HepG2 (cell line): ENCODE measurements around the gene CASKIN2. TPM values are rescaled to one million over a fixed set of nuclear protein-coding genes. Genes with fewer than 3 reads are reported as not detected.

Experiments used
- ATAC-seq: fragments of 200-7000 bp; cut with Tn5 transposase; 3 replicates; pipeline ENCODE4 v1.9.1; 2020; ENCODE audit warnings: mild to moderate bottlenecking, moderate library complexity
- BruUV-seq: library from RNA; stranded (reverse); fragments of 400-500 nt; replicated peaks from 2 replicates; lab custom pipeline; 2021; lab: Mats Ljungman, UMichigan
- CTCF ChIA-PET: fragments of 300-600 bp; formaldehyde crosslinking; extraction: SDS; loops from one replicate; lab custom pipeline; 2021; ENCODE audit warnings: low total read pairs, inconsistent platforms, low intra/inter-chr PET ratio; lab: Yijun Ruan, JAX
- POLR2A ChIA-PET: fragments of 350-600 bp; sonication (Branson Sonifier 250); formaldehyde crosslinking; loops from one replicate; lab custom pipeline; 2020; ENCODE audit warnings: antibody characterized with exemption, inconsistent platforms; lab: Yijun Ruan, JAX
- DNase-seq: peaks from one replicate; pipeline ENCODE4 v3.0.0-alpha.2; 2015; ENCODE audit warnings: low spot score
- FAIRE-seq: peaks from 3 replicates; lab custom pipeline; 2011; peaks lifted over from hg19 to GRCh38; lab: Jason Lieb, UNC
- H2AFZ ChIP-seq: one replicate; pipeline ENCODE4 v1.6.1; 2011; ENCODE audit warnings: low read length, inconsistent platforms
- H3K27ac ChIP-seq: fragments of 300-600 bp; 3 replicates; pipeline ENCODE4 v1.8.0; 2011; ENCODE audit warnings: mixed run types, mild to moderate bottlenecking, mixed read lengths, low read length, inconsistent platforms; ENCODE audit not compliant: insufficient read depth; ENCODE audit errors: extremely low read length
- H3K27me3 ChIP-seq, 2 experiments: fragments of 200-600 bp in 1 of 2; 2 replicates in 1 of 2; 3 replicates in 1 of 2; pipeline versions ENCODE4 v1.6.0 to v1.8.0; 2011; ENCODE audit warnings: low read length in 2 of 2, mild to moderate bottlenecking in 2 of 2, moderate library complexity in 2 of 2, inconsistent platforms in 1 of 2; ENCODE audit not compliant: insufficient read depth in 2 of 2, control insufficient read depth in 1 of 2
- H3K36me3 ChIP-seq, 2 experiments: fragments of 200-600 bp in 1 of 2; replicated peaks in 1 of 2; 2 replicates in 1 of 2; 3 replicates in 1 of 2; pipeline versions ENCODE4 v1.5.1 to v1.8.0; 2011; ENCODE audit warnings: low read length in 2 of 2, inconsistent platforms in 1 of 2; ENCODE audit not compliant: insufficient read depth in 2 of 2, control insufficient read depth in 1 of 2
- H3K4me1 ChIP-seq: 2 replicates; pipeline ENCODE4 v1.5.1; 2012; ENCODE audit warnings: low read length, inconsistent platforms; ENCODE audit not compliant: insufficient read depth
- H3K4me2 ChIP-seq: 2 replicates; pipeline ENCODE4 v1.6.0; 2011; ENCODE audit warnings: low read depth, low read length, inconsistent platforms
- H3K4me3 ChIP-seq, 3 experiments: fragments of 200-600 bp in 1 of 3; sonication (generic), shearing (Covaris generic) in 1 of 3; replicated peaks in 1 of 3; 2 replicates each; pipeline ENCODE4 v1.5.1; 2011 to 2016; ENCODE audit warnings: low read length in 3 of 3, inconsistent platforms in 2 of 3, low read depth in 2 of 3, mild to moderate bottlenecking in 2 of 3, control low read depth in 1 of 3, mixed read lengths in 1 of 3; ENCODE audit not compliant: insufficient read depth in 1 of 3
- H3K79me2 ChIP-seq: one replicate; pipeline ENCODE4 v1.6.1; 2011; ENCODE audit warnings: low read length, inconsistent platforms; ENCODE audit not compliant: insufficient read depth
- H3K9ac ChIP-seq: 2 replicates; pipeline ENCODE4 v1.6.0; 2011; ENCODE audit warnings: mild to moderate bottlenecking, low read depth, low read length, inconsistent platforms; ENCODE audit not compliant: insufficient read depth
- H3K9me3 ChIP-seq: 2 replicates; pipeline ENCODE4 v1.5.1; 2012; ENCODE audit warnings: mild to moderate bottlenecking, low read length
- H4K20me1 ChIP-seq: 2 replicates; pipeline ENCODE4 v1.6.0; 2011; ENCODE audit warnings: inconsistent platforms, mild to moderate bottlenecking, low read length, moderate library complexity; ENCODE audit not compliant: insufficient read depth
- DZIP1 ChIP-seq: sonication (generic); formaldehyde crosslinking; IDR thresholded peaks from 2 replicates; pipeline ENCODE4 v1.5.0; 2020; ENCODE audit warnings: mild to moderate bottlenecking, missing genetic modification reagents
- ELF3 ChIP-seq: IDR thresholded peaks from 2 replicates; pipeline ENCODE4 v1.6.1; 2016; ENCODE audit warnings: missing genetic modification reagents, missing compliant biosample characterization
- GATAD2A ChIP-seq: IDR thresholded peaks from 2 replicates; pipeline ENCODE4 v1.6.1; 2016
- HNRNPH1 ChIP-seq: fragments of 200-400 bp; formaldehyde crosslinking; optimal IDR thresholded peaks from 2 replicates; pipeline ENCODE3; 2017; ENCODE audit warnings: mild to moderate bottlenecking, low read depth, low read length
- MAX ChIP-seq: IDR thresholded peaks from 2 replicates; pipeline ENCODE4 v1.6.1; 2012; ENCODE audit warnings: inconsistent platforms
- MEF2D ChIP-seq: sonication (generic); formaldehyde crosslinking; IDR thresholded peaks from 2 replicates; pipeline ENCODE4 v1.5.1; 2020; ENCODE audit warnings: mild to moderate bottlenecking, missing genetic modification reagents
- NR2F6 ChIP-seq, 2 experiments: IDR thresholded peaks; 2 replicates each; pipeline ENCODE4 v1.6.1; 2016; ENCODE audit warnings: antibody characterized with exemption in 1 of 2, mild to moderate bottlenecking in 1 of 2
- PRDM10 ChIP-seq: sonication (generic); formaldehyde crosslinking; IDR thresholded peaks from 2 replicates; pipeline ENCODE4 v1.4.0; 2020; ENCODE audit warnings: low read depth, missing genetic modification reagents
- SCMH1 ChIP-seq: sonication (generic); formaldehyde crosslinking; IDR thresholded peaks from 2 replicates; pipeline ENCODE4 v1.9.0; 2021; ENCODE audit warnings: missing genetic modification reagents, mild to moderate bottlenecking, borderline replicate concordance
- SIN3A ChIP-seq: IDR thresholded peaks from 2 replicates; pipeline ENCODE4 v1.6.1; 2011; ENCODE audit warnings: low read depth, mild to moderate bottlenecking, control low read depth, low read length, borderline replicate concordance
- UBTF ChIP-seq: sonication (generic); formaldehyde crosslinking; IDR thresholded peaks from 2 replicates; pipeline ENCODE4 v1.4.0; 2020; ENCODE audit warnings: mild to moderate bottlenecking, missing genetic modification reagents
- ZNF510 ChIP-seq: sonication (generic); formaldehyde crosslinking; IDR thresholded peaks from 2 replicates; pipeline ENCODE4 v1.4.0; 2020; ENCODE audit warnings: low read depth, mild to moderate bottlenecking, missing genetic modification reagents
- ZNF576 ChIP-seq: sonication (generic); formaldehyde crosslinking; IDR thresholded peaks from 2 replicates; pipeline ENCODE4 v1.4.0; 2020; ENCODE audit warnings: mild to moderate bottlenecking, missing genetic modification reagents
- WGBS: methylation state at CpG from one replicate; pipeline ENCODE4 v1.1.6; 2017; ENCODE audit warnings: low lambda C conversion rate; 5-methylcytosine and 5-hydroxymethylcytosine counted together
- in situ Hi-C: cut with HindIII; loops from 2 replicates; pipeline ENCODE4 v1.10.0; 2017; ENCODE audit warnings: low pct_unique_long_range_greater_than_20kb; ENCODE audit not compliant: extremely low pct_ligation_motif_present
- intact Hi-C: fragments of 100-400 bp; cut with micrococcal nuclease; formaldehyde crosslinking; loops from one replicate; pipeline ENCODE4 v1.10.0; 2022; ENCODE audit not compliant: unreplicated experiment
- polyA plus RNA-seq, 8 experiments: library from polyadenylated mRNA; depleted of rRNA in 3 of 8; stranded (reverse) in 7 of 8; unstranded in 1 of 8; fragments of >200 nt; fragmentation: Illumina TruSeq in 4 of 8; extraction: Trizol in 4 of 8; gene quantifications; 2 replicates each; pipeline versions ENCODE4 v1.2.1 to v1.2.3, GENCODE V29; 2011 to 2016; ENCODE audit warnings: low read depth in 4 of 8, missing spikeins in 1 of 8, mixed read lengths in 1 of 8; ENCODE audit not compliant: insufficient read depth in 1 of 8
- total RNA-seq, 5 experiments: library from RNA; depleted of rRNA; stranded (reverse); fragments of >200 nt; fragmentation: Illumina TruSeq; extraction: Trizol; gene quantifications; 2 replicates each; pipeline ENCODE4 v1.2.3, GENCODE V29; 2016; ENCODE audit warnings: low read depth in 1 of 5

Gene CASKIN2
- total and polyA plus RNA-seq, 2 of the 13 experiments (the other 11 are each of a cell fraction or from before 2014, with no cell fraction given) = 5.2 to 7.8 TPM

GRCh38 chr17:75514299-75514918 lies 928 bp downstream of the CASKIN2 start (continued):
- TF ChIP-seq UBTF (peak; percentile 38; the same call in 1 of the 2 replicates), ZNF576 (CRISPR knock-in tag) (no peak), ELF3 (no peak), GATAD2A (CRISPR knock-in tag) (0 out of 2 replicates have a peak, but pooled peaks have one; percentile 36)

- H3K27ac ChIP-seq = peak overlapping the region; percentile 9
- TF ChIP-seq SIN3A (no peak), MEF2D (CRISPR knock-in tag) (no peak), MAX (0 out of 2 replicates have a peak, but pooled peaks have one; percentile 9), PRDM10 (CRISPR knock-in tag) (no peak), HNRNPH1 (no peak), NR2F6 (IDR thresholded peaks at IDR 0.05) (peak; percentile 34; the same call in 1 of the 2 replicates), NR2F6 (CRISPR knock-in tag; IDR thresholded peaks at IDR 0.05) (no peak), SCMH1 (CRISPR knock-in tag) (no peak), DZIP1 (CRISPR knock-in tag) (peak; percentile 57; the same call in 1 of the 2 replicates), ZNF510 (CRISPR knock-in tag) (no peak)
Measured at GRCh38 chr17:75513641-75514000, 1.7 kb downstream of the CASKIN2 start.

More at GRCh38 chr17:75513641-75514000, 1.7 kb downstream of the CASKIN2 start:
- H3K36me3 ChIP-seq = peaks cover 2 to 3% of the 10 kb centered on the region in 2 experiments
- peaks cover 10% of the 10 kb centered on the region for H3K79me2 ChIP-seq
- H3K9me3 ChIP-seq = no peaks in the 10 kb centered on the region
- in situ Hi-C loops (no loop called here), intact Hi-C loops (loop anchor here (5.0 kb wide), 1 partner anchor 56 kb away; the partner anchor contains the start of gene TMEM94)
- no TSS peak for BruUV-seq
- H4K20me1 ChIP-seq = peaks cover 10% of the 10 kb centered on the region; the same call in 1 of the 2 replicates
- WGBS = 70% methylated on average over 17 of the region's 17 CpGs
- peaks cover 69% of the 10 kb centered on the region for H3K4me1 ChIP-seq
- ChIA-PET POLR2A (interaction anchor here (1.0 to 1.3 kb wide), 2 partner anchors 35 to 54 kb away, joined by 5 read pairs; no protein-coding TSS in a partner anchor), CTCF (no interaction called here)
- peak overlapping the region; percentile 91 for H3K4me2 ChIP-seq
- H3K27me3 ChIP-seq = no peaks in the 10 kb centered on the region; a peak in 1 of 5 replicates
- ATAC-seq (no peak), DNase-seq (no peak), FAIRE-seq (no peak)
- H3K9ac ChIP-seq = peak overlapping the region; percentile 75; the same call in 1 of the 2 replicates
- peak overlapping the region; percentile 68 to 93 (median 79); a peak in 4 of 6 replicates for H3K4me3 ChIP-seq
- H2AFZ ChIP-seq = no peak overlapping the region
